ENCODE results near the gene GON7.

DNA sequence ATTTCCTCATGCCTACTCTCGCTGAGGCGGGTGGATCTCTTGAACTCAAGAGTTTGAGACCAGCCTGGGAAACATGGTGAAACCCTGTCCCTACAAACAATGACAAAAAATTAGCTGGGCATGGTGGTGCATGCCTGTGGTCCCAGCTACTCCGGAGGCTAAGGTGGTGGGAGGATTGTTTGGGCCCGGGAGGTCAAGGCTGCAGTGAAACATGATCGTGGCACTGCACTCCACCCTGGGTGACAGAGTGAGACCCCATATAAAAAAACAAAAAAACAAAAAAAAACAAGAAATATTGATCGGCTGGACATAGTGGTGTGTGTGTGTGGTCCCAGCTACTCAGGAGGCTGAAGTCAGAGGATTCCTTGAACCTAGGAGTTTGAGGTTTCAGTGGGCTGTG, 31.4 kb downstream of the GON7 start:
- TF ChIP-seq, protein P1, sequence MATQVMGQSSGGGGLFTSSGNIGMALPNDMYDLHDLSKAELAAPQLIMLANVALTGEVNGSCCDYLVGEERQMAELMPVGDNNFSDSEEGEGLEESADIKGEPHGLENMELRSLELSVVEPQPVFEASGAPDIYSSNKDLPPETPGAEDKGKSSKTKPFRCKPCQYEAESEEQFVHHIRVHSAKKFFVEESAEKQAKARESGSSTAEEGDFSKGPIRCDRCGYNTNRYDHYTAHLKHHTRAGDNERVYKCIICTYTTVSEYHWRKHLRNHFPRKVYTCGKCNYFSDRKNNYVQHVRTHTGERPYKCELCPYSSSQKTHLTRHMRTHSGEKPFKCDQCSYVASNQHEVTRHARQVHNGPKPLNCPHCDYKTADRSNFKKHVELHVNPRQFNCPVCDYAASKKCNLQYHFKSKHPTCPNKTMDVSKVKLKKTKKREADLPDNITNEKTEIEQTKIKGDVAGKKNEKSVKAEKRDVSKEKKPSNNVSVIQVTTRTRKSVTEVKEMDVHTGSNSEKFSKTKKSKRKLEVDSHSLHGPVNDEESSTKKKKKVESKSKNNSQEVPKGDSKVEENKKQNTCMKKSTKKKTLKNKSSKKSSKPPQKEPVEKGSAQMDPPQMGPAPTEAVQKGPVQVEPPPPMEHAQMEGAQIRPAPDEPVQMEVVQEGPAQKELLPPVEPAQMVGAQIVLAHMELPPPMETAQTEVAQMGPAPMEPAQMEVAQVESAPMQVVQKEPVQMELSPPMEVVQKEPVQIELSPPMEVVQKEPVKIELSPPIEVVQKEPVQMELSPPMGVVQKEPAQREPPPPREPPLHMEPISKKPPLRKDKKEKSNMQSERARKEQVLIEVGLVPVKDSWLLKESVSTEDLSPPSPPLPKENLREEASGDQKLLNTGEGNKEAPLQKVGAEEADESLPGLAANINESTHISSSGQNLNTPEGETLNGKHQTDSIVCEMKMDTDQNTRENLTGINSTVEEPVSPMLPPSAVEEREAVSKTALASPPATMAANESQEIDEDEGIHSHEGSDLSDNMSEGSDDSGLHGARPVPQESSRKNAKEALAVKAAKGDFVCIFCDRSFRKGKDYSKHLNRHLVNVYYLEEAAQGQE (IDR thresholded peaks at IDR 0.05; ENCODE audit: insufficient read depth in 1 of 2, low read depth in 2 of 2, low read length in 2 of 2) = no peak
- TF ChIP-seq POLR2AphosphoS5 (IDR thresholded peaks at IDR 0.05; ENCODE audit: low read depth, low read length) (no peak), TAF1 (IDR thresholded peaks at IDR 0.05; ENCODE audit: borderline replicate concordance, insufficient read depth, low read length) (no peak), FOXP2 (optimal IDR thresholded peaks at IDR 0.05; ENCODE audit: borderline replicate concordance, extremely low read depth, extremely low read length, insufficient read depth) (no peak), SIN3A (IDR thresholded peaks at IDR 0.05; ENCODE audit: borderline replicate concordance, insufficient read depth, low read length) (no peak)
